ENCODE data around the gene AOPEP.

DNA sequence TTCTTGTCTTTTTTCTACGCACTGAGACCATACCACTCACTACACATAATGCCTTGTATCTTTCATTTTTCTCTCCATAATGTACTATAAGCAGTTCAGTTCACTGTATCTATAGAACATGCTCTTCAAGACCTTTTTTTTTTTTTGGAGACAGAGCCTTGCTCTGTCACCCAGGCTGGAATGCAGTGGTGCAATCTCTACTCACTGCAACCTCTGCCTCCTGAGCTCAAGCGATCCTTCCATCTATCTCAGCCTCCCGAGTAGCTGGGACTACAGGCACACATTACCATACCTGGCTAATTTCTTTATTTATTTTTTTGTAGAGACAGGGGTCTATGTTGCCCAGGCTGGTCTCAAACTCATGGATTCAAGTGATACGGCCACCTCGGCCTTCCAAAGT lies 382.3 kb downstream of the AOPEP start:
- TF ChIP-seq, protein P1, sequence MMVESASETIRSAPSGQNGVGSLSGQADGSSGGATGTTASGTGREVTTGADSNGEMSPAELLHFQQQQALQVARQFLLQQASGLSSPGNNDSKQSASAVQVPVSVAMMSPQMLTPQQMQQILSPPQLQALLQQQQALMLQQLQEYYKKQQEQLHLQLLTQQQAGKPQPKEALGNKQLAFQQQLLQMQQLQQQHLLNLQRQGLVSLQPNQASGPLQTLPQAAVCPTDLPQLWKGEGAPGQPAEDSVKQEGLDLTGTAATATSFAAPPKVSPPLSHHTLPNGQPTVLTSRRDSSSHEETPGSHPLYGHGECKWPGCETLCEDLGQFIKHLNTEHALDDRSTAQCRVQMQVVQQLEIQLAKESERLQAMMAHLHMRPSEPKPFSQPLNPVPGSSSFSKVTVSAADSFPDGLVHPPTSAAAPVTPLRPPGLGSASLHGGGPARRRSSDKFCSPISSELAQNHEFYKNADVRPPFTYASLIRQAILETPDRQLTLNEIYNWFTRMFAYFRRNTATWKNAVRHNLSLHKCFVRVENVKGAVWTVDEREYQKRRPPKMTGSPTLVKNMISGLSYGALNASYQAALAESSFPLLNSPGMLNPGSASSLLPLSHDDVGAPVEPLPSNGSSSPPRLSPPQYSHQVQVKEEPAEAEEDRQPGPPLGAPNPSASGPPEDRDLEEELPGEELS (CRISPR knock-in tag; IDR thresholded peaks at IDR 0.05): no peak
- TF ChIP-seq ZNF263 (CRISPR knock-in tag; IDR thresholded peaks at IDR 0.05; ENCODE audit: low read depth) (no peak), SP1 (CRISPR knock-in tag; conservative IDR thresholded peaks at IDR 0.05) (no peak)

Data from WTC11 (cell line).